MV-4-11 (cell line): ENCODE data around the gene UPF1.
A peak's percentile ranks its signal among the peaks of the same experiment; 100 is the strongest.

Experiments
- DNase-seq: peaks from one replicate; lab custom pipeline; 2025; lab: John Stamatoyannopoulos, UW

The UPF1 gene

DNA sequence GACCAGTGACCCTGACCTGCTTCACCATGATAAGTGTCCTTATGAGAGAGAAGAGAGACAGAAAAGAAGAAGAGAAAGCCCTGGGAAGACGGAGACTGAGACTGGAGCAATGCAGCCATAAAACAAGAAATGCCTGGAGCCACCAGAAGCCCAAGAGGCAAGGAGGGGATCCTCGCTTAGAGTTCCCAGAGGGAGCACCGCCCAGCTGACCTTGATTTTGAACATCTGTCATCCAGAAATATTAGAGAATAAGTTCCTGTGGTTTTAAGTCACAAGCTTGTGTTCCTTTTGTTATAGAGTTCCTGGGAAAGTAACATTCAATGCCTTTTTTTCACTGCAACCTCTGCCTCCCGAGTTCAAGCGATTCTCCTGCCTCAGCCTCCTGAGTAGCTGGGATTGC is 44.0 kb downstream of the UPF1 start:
- DNase-seq = no peak

DNA sequence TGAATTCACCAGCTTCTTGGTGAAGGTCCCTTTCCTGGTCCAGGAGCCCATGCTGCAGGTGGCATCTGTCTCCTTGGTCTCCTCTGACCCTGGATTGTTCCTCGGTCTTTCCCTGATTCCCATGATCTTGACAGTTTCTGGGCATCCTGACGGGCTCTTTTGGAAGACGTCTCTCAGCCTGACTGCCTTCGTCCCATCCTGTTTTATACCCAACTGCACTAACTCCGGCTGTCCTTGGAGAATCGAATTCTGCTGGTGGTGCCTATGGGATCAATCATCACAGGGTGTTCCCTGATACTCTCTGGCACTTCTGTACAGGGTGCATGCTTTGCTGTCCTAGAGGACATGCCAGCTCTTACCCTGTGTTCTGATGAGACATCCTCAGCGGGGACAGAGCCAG is 45.1 kb downstream of the UPF1 start:
- DNase-seq = no peak

DNA sequence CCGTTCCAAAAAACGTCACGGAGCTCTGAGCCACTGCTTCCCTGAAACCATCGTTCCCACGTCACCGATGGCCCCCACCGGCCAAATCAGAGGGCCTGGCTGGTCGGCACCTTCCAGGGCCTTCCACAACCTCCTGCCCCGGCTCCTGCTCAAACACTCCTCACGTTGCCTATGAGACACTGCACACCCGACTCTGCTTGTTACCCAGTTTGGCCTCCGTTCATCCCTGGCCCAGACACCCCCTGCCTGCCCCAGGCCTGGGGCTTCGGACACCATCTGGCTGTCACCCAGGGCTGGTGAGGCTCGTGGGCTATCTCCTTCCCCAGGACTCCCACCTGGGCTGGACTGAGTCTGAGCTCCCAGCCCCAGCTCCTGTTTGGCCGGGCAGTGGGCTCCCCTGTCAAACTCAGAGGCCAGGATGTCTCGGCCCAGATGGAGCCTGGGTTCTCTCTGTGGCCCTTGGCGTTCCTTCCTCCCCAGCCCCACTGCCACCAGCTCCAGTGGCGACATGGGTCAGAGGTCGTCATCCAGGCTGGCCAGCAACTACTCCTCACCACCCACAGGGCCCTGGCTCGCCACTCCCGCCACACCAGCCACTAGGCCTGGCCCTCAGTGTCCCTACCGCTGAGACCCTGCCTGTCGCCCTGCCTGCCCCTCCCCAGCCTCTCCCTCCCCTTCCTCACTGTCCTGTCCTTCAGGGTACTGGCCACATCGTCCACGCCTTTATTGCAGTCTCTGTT is 46.5 kb downstream of the UPF1 start:
- DNase-seq = no peak

DNA sequence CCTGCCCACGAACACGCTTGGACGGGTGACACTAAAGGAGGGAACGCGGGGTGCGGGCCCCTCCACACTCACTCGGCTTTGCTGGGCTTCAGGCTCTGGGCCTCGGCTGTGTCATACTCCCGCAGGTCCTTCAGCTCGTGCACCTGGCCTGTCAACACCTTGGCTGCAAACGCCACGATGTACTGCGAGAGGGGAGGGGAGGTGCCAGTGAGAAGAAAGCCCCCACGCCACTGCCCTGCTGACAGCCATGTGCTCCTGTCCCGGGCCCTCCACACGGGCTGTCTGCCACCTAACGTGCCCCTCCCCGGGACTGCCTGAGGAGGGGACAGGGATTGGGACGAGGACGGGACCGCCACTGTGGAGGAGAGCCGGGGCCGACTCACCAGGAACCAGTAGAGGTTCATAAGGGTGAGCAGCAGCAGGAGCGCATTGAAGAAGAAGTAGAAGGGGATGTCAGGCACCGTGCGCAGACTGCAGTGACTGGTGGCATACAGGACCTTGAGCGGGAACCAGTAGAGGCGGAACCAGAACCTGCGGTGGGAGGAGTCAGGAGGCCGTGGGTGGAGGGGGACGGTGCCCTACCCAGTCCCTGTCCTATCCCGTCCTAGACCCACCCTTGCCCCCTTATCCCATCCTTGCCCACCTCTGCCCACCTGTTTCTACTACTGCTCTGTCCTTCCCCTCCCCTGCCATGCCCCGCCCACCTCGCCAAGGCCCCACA is 47.3 kb downstream of the UPF1 start:
- no peak for DNase-seq

DNA sequence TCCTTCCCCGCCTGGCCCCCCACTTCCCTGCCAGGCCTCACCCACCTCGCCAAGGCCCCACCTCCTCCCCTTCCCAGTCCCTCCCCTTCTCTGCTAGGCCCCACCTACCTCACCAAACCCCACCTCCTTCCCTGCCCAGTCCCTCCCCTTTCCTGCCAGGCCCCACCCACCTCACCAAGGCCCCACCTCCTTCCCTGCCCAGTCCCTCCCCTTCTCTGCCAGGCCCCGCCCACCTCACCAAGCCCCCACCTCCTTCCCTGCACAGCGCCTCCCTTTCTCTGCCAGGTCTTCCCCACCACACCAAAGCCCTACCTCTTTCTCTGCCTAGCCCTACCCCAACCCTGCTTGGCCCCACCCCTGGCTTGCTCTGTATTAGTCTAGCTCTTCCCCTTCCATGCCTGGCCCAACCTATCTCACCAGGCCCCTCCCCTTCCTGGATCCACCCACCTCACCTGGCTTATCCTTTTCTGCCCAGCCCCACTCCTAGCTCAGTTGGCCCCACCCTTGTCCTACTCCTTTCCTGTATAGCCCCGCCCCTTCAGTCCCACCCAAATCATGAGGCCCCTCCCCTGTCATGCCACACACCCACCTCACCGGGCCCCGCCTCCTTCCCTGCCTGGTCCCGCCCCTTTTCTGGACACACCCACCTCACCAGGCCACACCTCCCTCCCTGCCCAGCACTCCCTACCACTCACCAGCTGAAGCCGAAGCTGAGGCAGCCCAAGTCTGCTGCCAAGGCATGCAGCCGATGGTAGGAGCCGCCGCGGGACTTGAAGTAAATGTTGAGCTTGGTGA is 48.0 kb downstream of the UPF1 start:
- peak; percentile 44 for DNase-seq

DNA sequence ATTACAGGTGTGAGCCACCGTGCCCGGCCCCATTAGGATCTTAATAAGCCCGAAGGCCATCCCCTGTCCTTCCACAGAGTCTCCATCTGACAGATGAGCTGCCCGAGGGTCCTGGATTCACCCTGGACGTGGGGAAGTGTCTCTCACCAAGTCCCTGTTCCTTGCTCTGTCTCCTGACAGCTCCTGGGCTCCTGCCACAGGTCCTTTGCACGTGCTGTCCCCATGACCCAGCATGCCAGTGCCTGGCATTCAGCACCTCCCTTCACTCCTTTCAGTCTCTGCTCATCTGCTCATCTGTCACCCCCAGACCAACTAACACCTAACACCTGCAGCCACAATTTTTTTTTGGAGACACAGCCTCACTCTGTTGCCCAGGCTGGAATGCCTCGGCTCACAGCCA is 49.7 kb downstream of the UPF1 start:
- DNase-seq = no peak

DNA sequence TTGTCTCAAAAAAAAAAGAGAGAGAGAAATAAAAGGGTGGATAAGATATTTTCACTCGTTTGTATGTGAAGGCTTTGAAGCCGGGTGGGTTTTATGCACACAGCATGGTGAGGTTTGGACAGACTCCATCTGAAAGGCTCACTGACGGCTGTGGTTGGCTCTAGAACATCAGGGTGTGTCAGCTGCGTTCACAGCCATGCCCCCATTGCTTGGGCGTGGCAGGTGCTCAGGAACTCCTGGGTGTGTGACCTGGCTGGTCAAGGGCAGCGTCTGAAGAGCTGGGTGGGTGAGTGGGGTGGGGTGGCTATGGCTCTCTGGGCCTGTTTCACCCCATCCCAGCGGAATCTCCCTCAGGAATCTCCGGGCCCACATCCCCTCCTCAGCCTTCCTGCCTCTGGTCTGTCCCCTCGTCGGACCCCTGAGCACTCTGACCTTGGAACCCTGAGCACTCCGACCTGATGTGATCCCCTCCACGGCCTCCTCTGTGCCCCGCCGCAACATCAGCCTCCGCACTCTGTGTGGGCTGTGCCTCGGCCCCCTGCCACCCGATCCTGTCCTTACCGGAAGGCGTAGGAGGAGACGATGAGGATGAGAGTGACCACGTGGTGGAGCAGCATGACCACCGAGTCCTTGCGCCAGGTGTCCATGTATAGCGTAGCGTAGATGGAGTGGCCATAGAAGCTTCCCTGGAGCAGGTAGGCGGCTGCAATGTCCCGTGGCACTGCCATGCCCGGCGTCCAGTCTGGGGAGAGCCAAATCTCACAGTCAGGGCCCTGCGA is 52.0 kb downstream of the UPF1 start:
- no peak for DNase-seq

DNA sequence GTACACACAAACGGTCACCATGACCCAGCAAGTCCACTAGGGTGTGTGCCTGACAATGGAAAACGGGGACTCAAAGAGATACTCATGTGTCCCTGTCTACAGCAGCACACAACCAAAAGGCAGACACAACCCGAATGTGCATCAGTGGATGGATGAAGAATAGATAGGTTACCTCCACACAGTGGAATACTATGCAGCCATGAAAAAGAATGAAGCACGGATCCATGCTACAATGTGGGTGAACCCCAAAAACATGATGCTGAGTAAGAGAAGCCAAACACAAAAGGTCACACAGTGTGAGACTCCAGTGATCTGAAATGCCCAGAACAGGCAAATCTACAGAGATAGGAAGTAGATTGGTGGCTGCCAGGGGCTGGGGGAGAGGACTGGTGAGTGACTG is 55.2 kb downstream of the UPF1 start:
- no peak for DNase-seq

DNA sequence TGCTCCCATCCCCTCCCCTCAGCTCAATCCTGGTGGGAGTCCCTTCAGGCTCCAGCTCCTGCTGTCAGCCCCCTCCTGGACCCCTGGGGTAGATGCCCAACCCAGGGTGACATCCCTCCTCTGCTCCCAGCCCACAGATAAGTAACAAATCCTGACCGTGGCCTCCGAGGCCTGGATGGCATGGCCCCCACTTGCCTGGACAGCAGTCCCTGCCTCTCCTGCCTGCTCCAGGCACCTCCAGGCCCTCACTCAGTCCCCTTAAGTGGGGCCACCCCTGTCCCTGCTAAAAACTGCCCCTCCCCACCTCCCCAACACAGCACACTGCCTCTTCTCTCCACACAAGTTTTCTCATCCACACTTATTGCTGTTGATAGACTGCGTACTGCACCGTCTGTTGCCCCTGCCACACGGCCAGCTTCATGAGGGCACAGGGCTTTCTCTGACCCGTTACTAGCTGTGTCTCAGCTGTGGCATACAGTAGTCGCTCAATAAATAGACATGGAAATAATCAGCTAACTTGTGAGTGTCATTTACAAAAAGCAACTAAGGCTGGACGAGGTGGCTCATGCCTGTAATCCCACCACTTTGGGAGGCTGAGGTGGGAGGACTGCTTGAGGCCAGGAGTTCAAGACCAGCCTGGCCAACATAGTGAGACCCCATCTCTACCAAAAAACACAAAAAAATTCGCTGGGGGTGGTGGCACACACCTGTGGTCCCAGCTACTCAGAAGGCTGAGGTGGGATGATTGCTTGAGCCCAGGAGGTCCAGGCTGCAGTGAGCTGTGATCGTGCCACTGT is 58.4 kb downstream of the UPF1 start:
- no peak for DNase-seq

DNA sequence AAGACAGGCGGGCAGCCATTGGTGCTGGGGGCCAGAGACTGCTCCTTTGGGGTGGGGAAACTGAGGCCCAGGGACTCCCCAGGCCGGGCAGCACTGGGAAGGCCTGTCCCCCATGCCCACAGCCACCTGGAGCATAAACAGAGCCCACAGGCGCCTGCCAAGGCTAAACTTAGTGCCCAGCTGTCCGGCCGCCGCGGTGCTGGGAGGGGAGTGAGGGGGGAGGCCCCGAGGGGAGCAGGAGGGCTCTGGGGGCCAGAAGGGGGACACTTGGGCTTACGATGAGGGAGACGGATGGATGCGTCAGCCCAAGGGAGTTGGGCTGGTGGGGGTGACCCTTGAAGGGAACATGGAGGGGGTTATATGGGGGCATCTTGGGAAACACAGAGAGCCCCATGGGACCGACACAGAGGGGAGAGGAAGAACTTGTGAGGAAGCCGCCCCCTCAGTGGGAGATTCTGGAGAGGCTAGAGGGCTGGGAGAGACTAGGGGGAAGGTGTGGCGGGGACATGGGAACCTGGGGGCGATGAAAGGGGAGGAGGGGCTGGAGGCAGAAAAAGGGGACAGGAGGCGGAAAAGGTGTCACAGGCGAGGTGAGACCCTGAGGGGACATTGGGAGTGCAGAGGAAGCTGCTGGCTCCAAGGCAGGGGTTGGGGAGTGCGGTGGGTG is 62.0 kb downstream of the UPF1 start:
- no peak for DNase-seq

DNA sequence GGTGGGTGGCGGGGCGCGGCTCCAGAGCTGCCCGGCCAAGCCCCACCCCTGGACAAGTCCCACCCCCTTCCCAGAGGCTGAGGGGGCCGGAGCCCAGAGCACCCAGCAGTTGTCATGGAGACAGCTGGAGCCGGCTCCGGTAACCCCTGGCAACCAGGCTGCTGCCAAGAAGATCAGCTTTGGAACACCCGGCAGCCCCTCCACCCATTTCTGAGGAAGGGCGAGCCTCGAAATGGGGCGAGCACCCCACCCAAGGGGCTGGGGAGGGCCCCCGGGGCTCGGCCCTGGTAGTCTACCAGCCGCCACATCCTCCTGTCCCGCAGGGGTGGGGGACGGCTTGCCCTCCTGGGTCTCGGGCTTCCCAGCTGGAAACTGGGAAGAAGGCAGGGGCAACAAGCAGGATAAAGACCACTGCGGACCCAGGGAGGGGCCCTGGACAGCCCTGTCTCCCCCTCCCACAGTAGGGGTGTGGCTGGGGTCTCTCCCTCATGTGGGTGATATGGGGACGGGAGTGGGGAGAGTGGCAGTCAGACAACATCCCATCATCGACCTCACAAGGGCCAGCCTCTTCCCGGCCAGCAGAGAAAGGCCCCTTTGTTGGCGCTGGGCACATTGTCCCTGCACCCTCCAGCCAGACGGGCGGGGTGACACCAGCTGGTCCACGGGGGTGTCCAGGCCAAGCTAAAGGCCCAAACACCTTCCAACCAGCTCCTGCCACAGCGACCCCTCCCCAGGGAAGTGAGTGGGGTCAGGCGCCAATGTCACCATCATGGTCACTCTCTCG is 62.7 kb downstream of the UPF1 start:
- no peak for DNase-seq

DNA sequence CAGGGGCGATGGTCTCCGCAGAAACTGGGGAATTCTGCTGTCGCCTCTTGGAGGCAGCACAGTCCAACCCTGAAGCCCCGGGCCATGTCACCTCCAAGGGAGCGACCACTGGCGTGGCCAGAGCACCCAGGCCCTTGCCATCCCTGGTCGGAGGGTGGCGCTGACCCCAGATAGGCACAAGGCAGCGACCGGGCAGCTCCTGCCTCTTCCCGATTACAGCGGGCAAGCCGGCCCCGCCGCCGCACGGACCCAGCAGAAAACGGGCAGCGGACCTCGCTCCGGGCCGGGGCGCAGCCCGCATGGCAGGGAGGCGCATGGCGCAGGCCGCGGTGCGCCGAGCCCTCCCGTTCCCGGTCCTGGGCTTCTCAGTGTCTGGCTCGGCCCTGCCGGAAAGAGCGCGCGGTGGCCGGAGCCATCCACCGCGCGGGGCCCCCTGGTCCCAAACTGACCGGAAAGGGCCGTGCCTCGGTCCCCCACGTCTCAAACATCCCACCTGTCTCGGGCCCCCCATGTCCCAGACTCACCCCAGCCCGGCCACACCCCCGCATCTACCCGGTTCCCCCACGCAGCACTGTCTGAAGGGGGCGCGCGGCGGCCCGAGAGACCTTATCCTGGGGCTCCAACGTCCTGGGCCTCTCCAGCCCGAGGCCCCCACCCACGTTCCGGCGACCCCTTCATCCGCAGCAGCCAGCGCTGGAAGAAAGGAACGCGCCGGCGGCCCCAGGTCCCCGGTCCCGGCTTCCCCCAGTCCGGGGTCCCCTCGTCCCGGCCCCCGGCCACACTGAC is 63.5 kb downstream of the UPF1 start:
- DNase-seq = peak; percentile 31

DNA sequence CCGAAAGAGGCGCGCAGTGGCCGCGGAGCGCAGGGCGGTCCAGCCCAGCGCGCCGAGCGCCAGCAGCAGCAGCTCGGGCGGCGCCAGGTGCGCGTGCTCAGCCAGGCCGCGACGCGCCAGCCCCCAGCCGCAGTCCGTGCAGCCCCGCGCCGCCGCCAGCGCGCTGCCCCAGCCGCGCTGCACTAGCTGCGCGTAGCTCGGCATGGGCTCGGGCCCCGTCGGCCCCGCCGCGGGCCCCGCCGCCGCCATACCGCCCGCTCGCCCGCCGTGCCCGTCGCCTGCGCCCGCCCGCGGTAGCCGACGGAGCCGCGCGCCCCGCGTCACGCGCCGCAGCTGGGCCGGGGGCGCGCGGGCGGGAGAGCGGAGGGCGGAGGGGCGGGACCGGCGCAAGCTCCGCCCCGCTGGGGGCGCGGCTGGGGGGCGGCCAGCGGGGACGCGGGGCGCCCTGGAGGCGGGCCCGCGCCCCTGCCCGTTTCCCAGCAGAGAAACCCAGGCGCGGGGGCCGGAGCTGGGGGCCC is 64.1 kb downstream of the UPF1 start, which contains the start of gene CERS1:
TSS of gene CERS1 (minus strand) at position 335 of the 518 bp plus-strand sequence. CDS start at position 249, 86 bp downstream.
- DNase-seq = no peak

DNA sequence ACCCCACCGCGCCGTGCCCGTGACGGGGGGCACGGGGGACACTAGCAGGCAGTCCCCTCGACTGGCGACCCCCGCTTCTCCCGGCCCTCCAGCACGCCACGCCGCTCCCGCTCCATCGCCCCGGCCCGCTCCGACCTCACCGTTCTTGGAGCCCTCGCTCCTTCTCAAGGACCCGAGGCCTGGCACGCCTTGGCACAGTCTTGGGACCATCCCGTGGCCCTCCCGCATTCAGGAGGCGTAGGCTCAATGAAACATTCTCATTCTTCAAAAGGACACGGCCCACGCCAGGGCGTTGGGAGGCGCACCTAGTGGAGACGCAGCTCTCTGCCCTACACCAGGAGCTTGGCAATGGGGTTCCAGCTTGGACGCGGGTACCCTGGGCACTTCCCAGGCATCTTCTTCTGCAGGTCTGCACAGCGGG is 64.7 kb downstream of the UPF1 start:
- DNase-seq = no peak

DNA sequence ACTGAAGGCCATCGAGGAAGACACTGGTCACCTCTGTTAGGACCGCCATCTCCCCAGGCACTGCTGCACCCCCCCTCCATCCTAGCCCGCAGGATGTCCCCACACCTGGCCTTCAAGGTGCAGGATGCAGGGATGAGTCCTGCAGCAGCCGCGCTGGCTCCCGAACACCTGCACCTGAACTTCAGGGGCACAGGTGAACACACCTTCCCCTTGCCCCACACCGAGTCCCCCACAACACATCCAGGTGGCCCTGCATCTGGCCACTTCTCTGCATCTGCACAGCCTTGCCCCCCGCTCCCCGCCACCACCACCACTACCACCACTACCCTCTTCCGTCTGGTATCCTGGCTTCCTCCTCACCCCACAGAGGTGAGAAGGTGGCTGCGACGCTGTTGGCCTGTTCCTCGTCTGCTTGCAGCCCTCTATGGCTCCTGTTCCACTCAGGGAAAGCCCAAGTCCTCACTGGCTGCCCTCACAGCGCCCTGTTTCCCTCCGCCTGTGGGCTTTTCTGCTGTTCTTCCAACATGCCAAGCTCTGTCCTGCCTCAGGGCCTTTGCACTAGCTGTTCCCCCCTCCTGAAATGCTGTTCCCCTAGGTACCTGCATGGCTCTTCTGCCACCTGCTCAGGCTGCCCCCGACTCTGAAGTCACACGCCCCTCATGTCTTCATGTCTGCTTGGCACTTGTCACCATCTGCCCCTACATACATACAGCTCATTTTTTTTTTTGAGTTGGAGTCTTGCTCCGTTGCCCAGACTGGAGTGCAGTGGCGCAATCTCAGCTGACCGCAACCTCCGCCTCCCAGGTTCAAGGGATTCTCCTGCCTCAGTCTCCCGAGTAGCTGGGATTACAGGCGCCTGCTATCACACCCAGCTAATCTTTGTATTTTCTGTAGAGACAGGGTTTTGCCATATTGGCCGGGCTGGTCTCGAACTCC is 65.6 kb downstream of the UPF1 start:
- no peak for DNase-seq

DNA sequence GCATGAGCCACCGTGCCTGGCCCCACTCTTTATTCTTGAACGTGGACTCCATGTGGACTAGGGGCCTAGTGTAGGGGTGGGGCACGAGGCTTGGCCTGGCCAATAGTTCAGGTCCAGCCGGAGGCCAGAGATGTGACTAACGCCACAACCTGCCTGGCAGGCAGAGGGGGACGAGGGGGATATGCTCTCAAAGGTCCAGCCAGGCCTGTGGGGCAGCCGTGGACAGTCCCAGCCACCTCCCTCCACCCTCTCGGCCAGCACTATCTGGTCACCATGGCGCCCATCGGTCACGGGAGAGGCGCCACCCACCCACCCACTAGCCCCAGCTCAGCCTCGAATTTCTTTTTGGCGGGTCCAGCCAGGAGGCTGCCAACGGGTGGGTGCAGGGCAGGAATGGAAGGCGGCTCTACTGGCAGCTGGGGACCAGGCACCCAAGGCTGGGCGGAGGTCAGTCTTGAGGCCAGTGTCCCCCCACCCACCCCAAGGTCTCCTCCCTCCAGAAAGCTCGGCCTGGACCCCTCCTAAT is 66.4 kb downstream of the UPF1 start:
- no peak for DNase-seq
